Keratinocyte (primary cell): Measurements from ENCODE around the gene GBA3. TPM values are rescaled to one million over a fixed set of nuclear protein-coding genes. Genes with fewer than 3 reads are reported as not detected.

Experiments used
- DNase-seq: peaks from one replicate; pipeline ENCODE4 v3.0.0-alpha.2; 2011; ENCODE audit warnings: low read depth, missing footprints, low spot score
- FAIRE-seq: peaks from 2 replicates; lab custom pipeline; 2011; peaks lifted over from hg19 to GRCh38; lab: Jason Lieb, UNC
- H2AFZ ChIP-seq: 2 replicates; pipeline ENCODE4 v1.6.0; 2012; ENCODE audit warnings: low read length, control low read depth, inconsistent platforms; ENCODE audit not compliant: control insufficient read depth
- H3K27ac ChIP-seq: 2 replicates; pipeline ENCODE4 v1.5.1; 2011; ENCODE audit warnings: low read length; ENCODE audit not compliant: control insufficient read depth, insufficient read depth
- H3K27me3 ChIP-seq: 3 replicates; pipeline ENCODE4 v1.6.0; 2011; ENCODE audit warnings: low read length; ENCODE audit not compliant: control insufficient read depth, insufficient read depth; ENCODE audit errors: extremely low read depth
- H3K36me3 ChIP-seq, 2 experiments: 2 replicates in 1 of 2; 3 replicates in 1 of 2; pipeline ENCODE4 v1.5.1; 2011; ENCODE audit warnings: low read length in 2 of 2, mild to moderate bottlenecking in 1 of 2; ENCODE audit not compliant: control insufficient read depth in 2 of 2, insufficient read depth in 2 of 2; ENCODE audit errors: extremely low read depth in 1 of 2
- H3K4me1 ChIP-seq: 3 replicates; pipeline ENCODE4 v1.5.1; 2011; ENCODE audit warnings: low read length; ENCODE audit not compliant: control insufficient read depth, insufficient read depth; ENCODE audit errors: extremely low read depth
- H3K4me2 ChIP-seq: 3 replicates; pipeline ENCODE4 v1.6.0; 2011; ENCODE audit warnings: low read depth, low read length; ENCODE audit not compliant: control insufficient read depth, insufficient read depth; ENCODE audit errors: extremely low read depth
- H3K4me3 ChIP-seq, 3 experiments: fragments of 200-600 bp in 1 of 3; sonication (generic) in 1 of 3; 2 replicates in 2 of 3; 3 replicates in 1 of 3; pipeline ENCODE4 v1.5.1; 2011 to 2016; ENCODE audit warnings: low read length in 3 of 3, mild to moderate bottlenecking in 3 of 3, control low read depth in 2 of 3, inconsistent platforms in 1 of 3, low read depth in 1 of 3, mixed read lengths in 1 of 3, mixed run types in 1 of 3, moderate library complexity in 1 of 3; ENCODE audit not compliant: control insufficient read depth in 2 of 3, insufficient read depth in 2 of 3; ENCODE audit errors: extremely low read depth in 1 of 3
- H3K79me2 ChIP-seq: 2 replicates; pipeline ENCODE4 v1.6.0; 2012; ENCODE audit warnings: low read length; ENCODE audit not compliant: control insufficient read depth, insufficient read depth
- H3K9ac ChIP-seq: 3 replicates; pipeline ENCODE4 v1.6.0; 2011; ENCODE audit warnings: low read length; ENCODE audit not compliant: control insufficient read depth, insufficient read depth; ENCODE audit errors: extremely low read depth
- H3K9me1 ChIP-seq: 3 replicates; pipeline ENCODE4 v1.6.0; 2011; ENCODE audit warnings: low read length; ENCODE audit not compliant: control insufficient read depth, insufficient read depth; ENCODE audit errors: extremely low read depth
- H3K9me3 ChIP-seq: 2 replicates; pipeline ENCODE4 v1.5.1; 2012; ENCODE audit warnings: low read depth, low read length; ENCODE audit not compliant: control insufficient read depth
- H4K20me1 ChIP-seq: 3 replicates; pipeline ENCODE4 v1.6.0; 2011; ENCODE audit warnings: low read length; ENCODE audit not compliant: control insufficient read depth, insufficient read depth; ENCODE audit errors: extremely low read depth
- EZH2 ChIP-seq: IDR thresholded peaks from one replicate; pipeline ENCODE4 v1.6.1; 2012; ENCODE audit warnings: inconsistent platforms, mild to moderate bottlenecking, low read length, moderate library complexity
- dilution Hi-C: fragments of 300-500 bp; cut with MboI; formaldehyde crosslinking; loops from one replicate; pipeline ENCODE4 v1.7.0; 2020; ENCODE audit warnings: low sequenced_read_pairs; ENCODE audit not compliant: extremely low pct_ligation_motif_present
- polyA plus RNA-seq, 5 experiments: library from polyadenylated mRNA; depleted of rRNA in 3 of 5; stranded (reverse) in 3 of 5; stranded (forward) in 1 of 5; unstranded in 1 of 5; fragments of >200 nt; gene quantifications; 1 replicate in 1 of 5; 2 replicates in 3 of 5; 3 replicates in 1 of 5; pipeline versions ENCODE4 v1.2.1 to v1.2.3, GENCODE V29; 2011 to 2012; ENCODE audit warnings: missing spikeins in 2 of 5, low read depth in 1 of 5, low replicate concordance in 1 of 5
- TF ChIP-seq, protein P1 (sequence below), 3 experiments: IDR thresholded peaks in 1 of 3; conservative IDR thresholded peaks in 1 of 3; optimal IDR thresholded peaks in 1 of 3; 2 replicates in 2 of 3; 3 replicates in 1 of 3; pipeline versions ENCODE3 to v1.5.1; 2011; ENCODE audit warnings: low read length in 3 of 3, mild to moderate bottlenecking in 3 of 3, moderate library complexity in 2 of 3, control low read depth in 1 of 3, inconsistent platforms in 1 of 3; ENCODE audit not compliant: insufficient read depth in 2 of 3; ENCODE audit errors: extremely low read depth in 1 of 3

Gene GBA3
- polyA plus RNA-seq, 1 donor (not counting 4 experiments of a cell fraction or from before 2014, with no cell fraction given): not detected

DNA sequence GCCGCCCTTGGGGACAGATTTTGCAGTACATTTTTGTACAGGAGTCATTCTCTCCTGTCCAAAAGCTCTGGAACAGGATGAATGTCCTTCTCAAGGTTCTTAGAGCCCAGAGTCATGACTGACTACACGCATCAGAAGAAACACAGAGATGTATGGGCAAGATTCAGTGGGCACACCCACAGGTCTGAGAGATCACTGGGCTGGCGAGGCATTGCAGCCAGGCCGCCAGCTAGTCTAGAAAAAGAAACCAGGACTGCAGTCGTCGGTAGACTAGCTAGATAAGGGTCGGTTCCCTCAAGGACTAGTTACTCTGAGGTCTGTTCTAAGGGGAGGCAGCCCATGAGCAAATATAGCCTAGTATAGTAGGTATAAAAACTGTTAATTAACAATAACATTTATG is 19.8 kb downstream of the GBA3 start:
- no peak overlapping the region for H3K4me3 ChIP-seq
- no peak for DNase-seq
- no peak overlapping the region for H3K27ac ChIP-seq
- H3K36me3 ChIP-seq: no peaks in the 10 kb centered on the region
- H2AFZ ChIP-seq: no peak overlapping the region
- H3K4me1 ChIP-seq: no peaks in the 10 kb centered on the region
- no peak for TF ChIP-seq EZH2
- TF ChIP-seq, protein P1, sequence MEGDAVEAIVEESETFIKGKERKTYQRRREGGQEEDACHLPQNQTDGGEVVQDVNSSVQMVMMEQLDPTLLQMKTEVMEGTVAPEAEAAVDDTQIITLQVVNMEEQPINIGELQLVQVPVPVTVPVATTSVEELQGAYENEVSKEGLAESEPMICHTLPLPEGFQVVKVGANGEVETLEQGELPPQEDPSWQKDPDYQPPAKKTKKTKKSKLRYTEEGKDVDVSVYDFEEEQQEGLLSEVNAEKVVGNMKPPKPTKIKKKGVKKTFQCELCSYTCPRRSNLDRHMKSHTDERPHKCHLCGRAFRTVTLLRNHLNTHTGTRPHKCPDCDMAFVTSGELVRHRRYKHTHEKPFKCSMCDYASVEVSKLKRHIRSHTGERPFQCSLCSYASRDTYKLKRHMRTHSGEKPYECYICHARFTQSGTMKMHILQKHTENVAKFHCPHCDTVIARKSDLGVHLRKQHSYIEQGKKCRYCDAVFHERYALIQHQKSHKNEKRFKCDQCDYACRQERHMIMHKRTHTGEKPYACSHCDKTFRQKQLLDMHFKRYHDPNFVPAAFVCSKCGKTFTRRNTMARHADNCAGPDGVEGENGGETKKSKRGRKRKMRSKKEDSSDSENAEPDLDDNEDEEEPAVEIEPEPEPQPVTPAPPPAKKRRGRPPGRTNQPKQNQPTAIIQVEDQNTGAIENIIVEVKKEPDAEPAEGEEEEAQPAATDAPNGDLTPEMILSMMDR (optimal IDR thresholded peaks at IDR 0.05 in 1 of 3, IDR thresholded peaks at IDR 0.05 in 1 of 3, conservative IDR thresholded peaks at IDR 0.05 in 1 of 3; ENCODE audit: extremely low read depth in 1 of 3, insufficient read depth in 2 of 3, low read length in 3 of 3): no peak
- no peak overlapping the region for H3K4me2 ChIP-seq
- no peak for FAIRE-seq
- no peaks in the 10 kb centered on the region for H3K27me3 ChIP-seq
- H3K79me2 ChIP-seq: no peaks in the 10 kb centered on the region
- H3K9me3 ChIP-seq: no peaks in the 10 kb centered on the region
- H4K20me1 ChIP-seq: no peaks in the 10 kb centered on the region
- H3K9me1 ChIP-seq: no peaks in the 10 kb centered on the region
- no peak overlapping the region for H3K9ac ChIP-seq
- dilution Hi-C loops: no loop called here

DNA sequence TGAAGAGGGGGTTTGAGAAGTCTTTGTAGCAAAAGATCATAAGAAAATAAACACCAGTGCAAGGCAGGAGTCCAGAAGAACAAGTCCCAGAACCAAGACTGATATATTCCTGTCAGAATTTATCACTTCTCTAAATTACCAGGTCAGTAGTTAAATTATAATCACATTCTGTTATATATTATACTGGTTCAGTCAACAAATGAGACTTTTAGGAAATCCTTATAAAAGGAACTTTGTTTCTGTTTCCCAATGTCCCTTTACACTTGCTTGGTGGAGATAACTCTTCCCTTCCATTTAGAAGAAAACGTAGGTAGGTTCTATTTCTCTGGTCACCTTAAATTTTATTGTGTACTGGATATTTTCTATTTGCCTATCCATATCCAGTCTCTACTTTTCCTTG is 21.1 kb downstream of the GBA3 start:
- no peaks in the 10 kb centered on the region for H3K9me1 ChIP-seq
- dilution Hi-C loops: no loop called here
- H3K79me2 ChIP-seq: no peaks in the 10 kb centered on the region
- no peaks in the 10 kb centered on the region for H3K36me3 ChIP-seq
- no peak overlapping the region for H2AFZ ChIP-seq
- H3K4me3 ChIP-seq: no peak overlapping the region
- no peak overlapping the region for H3K9ac ChIP-seq
- TF ChIP-seq EZH2: no peak
- TF ChIP-seq, protein P1 (optimal IDR thresholded peaks at IDR 0.05 in 1 of 3, IDR thresholded peaks at IDR 0.05 in 1 of 3, conservative IDR thresholded peaks at IDR 0.05 in 1 of 3; ENCODE audit: extremely low read depth in 1 of 3, insufficient read depth in 2 of 3, low read length in 3 of 3): no peak
- no peaks in the 10 kb centered on the region for H3K27me3 ChIP-seq
- no peak overlapping the region for H3K27ac ChIP-seq
- no peaks in the 10 kb centered on the region for H3K9me3 ChIP-seq
- H3K4me1 ChIP-seq: no peaks in the 10 kb centered on the region
- H3K4me2 ChIP-seq: no peak overlapping the region
- no peak for FAIRE-seq
- no peaks in the 10 kb centered on the region for H4K20me1 ChIP-seq
- no peak for DNase-seq
